ENCODE data around the gene RALGAPA1.

- no peak for TF ChIP-seq CTCF (IDR thresholded peaks at IDR 0.05)
- no peak for TF ChIP-seq POLR2A (IDR thresholded peaks at IDR 0.05)
Measured at GRCh38 chr14:35526962-35527361, 282.1 kb downstream of the RALGAPA1 start.

Measured in right lobe of liver (tissue), 4 donors.